ENCODE measurements around the gene FBXW4. TPM values are rescaled to one million over a fixed set of nuclear protein-coding genes. Genes with fewer than 3 reads are reported as not detected.

The FBXW4 gene
- total RNA-seq, 4 donors from 2014 or later, result 45.1 to 94.7 (median 64.3) TPM

DNA sequence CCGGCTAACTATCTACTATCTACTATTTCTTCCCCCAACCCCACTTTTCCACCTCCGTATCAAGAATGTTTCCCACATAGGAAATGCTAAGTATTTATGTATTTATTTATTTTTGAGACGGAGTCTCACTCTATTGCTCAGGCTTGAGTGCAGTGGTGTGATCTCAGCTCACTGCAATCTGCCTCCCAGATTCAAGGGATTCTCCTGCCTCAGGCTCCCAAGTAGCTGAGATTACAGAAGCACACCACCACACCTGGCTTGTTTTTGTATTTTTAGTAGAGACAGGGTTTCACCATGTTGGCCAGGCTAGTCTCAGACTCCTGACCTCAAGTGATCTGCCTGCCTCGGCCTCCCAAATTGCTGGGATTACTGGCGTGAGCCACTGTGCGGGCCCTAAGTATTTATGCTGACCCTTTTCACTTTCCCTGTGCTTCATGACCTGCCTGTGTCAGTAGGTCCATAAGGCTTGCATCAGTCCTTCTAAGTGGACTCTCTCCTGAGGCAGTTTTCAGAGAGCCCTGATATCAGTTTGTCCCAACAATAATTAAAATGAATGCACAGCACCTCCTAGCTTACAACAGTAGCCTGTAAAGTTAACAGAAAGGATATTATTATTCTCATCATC is 25.7 kb upstream of the FBXW4 start:
- no peaks in the 10 kb centered on the region for H3K4me1 ChIP-seq
- no peak for TF ChIP-seq POLR2A (IDR thresholded peaks at IDR 0.05)
- TF ChIP-seq, protein P1, sequence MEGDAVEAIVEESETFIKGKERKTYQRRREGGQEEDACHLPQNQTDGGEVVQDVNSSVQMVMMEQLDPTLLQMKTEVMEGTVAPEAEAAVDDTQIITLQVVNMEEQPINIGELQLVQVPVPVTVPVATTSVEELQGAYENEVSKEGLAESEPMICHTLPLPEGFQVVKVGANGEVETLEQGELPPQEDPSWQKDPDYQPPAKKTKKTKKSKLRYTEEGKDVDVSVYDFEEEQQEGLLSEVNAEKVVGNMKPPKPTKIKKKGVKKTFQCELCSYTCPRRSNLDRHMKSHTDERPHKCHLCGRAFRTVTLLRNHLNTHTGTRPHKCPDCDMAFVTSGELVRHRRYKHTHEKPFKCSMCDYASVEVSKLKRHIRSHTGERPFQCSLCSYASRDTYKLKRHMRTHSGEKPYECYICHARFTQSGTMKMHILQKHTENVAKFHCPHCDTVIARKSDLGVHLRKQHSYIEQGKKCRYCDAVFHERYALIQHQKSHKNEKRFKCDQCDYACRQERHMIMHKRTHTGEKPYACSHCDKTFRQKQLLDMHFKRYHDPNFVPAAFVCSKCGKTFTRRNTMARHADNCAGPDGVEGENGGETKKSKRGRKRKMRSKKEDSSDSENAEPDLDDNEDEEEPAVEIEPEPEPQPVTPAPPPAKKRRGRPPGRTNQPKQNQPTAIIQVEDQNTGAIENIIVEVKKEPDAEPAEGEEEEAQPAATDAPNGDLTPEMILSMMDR (IDR thresholded peaks at IDR 0.05), result no peak
- H3K36me3 ChIP-seq, result no peaks in the 10 kb centered on the region
- H3K9me3 ChIP-seq, result no peaks in the 10 kb centered on the region
- H3K27ac ChIP-seq, result no peak overlapping the region
- intact Hi-C loops (cut with DNase I; ENCODE audit: low total_unique reads), result no loop called here
- no peak overlapping the region for H3K4me3 ChIP-seq
- no peak for DNase-seq
- H3K27me3 ChIP-seq, result no peaks in the 10 kb centered on the region

DNA sequence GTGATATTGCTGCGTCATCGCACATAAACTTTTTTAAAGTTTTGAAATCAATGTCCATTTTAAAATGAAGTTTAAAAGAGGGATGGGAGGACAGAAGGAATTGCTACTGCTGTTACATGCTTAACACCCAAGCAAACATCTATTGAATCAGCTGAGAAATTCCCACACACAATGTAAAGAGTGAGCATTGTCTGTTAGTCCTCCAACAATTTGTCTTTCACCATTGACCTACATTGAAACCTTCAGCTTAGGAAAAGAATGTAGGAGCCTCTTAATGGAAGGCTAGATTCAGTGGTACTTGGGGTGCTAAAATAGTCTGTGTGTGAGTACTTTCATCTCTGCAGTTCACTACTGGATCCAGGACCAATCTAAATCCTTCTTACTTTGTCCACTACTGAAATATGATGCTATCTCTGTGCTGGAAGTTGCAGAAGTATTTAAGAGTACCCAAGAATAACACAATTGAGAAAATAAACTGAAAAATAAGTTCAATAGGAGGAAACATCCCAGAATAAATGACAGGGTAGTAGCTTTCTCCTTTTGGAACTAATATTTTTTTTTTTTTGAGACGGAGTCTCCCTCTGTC is 23.8 kb upstream of the FBXW4 start:
- Histone ChIP-seq H3K36me3 (no peaks in the 10 kb centered on the region), H3K4me1 (no peaks in the 10 kb centered on the region), H3K27me3 (no peaks in the 10 kb centered on the region), H3K27ac (no peak overlapping the region), H3K4me3 (no peak overlapping the region), H3K9me3 (no peaks in the 10 kb centered on the region)
- intact Hi-C loops (cut with DNase I; ENCODE audit: low total_unique reads), result no loop called here
- TF ChIP-seq, protein P1 (IDR thresholded peaks at IDR 0.05), result no peak
- no peak for TF ChIP-seq POLR2A (IDR thresholded peaks at IDR 0.05)
- DNase-seq, result no peak

DNA sequence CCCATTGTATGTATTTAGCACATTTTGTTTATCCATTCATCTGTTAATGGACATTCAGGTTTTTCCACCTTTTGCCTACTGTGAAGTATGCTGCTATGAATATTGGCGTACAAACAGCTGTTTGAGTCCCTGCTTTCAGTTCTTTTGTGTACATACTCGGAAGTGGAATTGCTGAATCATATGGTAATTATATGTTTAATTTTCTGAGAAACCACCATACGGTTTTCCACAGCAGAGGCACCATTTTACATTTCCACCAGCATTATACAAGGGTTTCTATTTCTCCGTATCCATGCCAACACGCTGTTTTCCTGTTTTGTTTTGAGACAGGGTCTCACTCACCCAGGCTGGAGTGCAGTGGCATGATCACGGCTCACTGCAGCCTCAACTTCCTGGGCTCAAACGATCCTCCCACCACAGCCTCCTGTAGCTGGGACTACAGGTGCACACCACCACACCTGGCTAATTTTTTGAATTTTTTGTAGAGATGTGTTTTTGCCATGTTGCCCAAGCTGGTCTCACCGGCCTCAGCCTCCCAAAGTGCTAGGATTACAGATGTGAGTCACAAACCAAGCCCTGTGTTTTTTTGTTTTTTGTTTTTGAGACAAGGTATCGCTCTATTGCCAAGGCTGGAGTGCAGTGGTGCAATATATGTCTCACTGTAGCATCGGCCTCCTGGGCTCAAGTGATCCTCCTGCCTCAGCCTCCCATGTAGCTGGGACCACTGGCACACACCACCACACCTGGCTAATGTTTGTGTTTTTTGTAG is 22.1 kb upstream of the FBXW4 start:
- Histone ChIP-seq H3K9me3 (no peaks in the 10 kb centered on the region), H3K27ac (no peak overlapping the region), H3K4me1 (no peaks in the 10 kb centered on the region), H3K27me3 (no peaks in the 10 kb centered on the region), H3K36me3 (no peaks in the 10 kb centered on the region), H3K4me3 (no peak overlapping the region)
- DNase-seq, result no peak
- intact Hi-C loops (cut with DNase I; ENCODE audit: low total_unique reads), result no loop called here
- TF ChIP-seq POLR2A (IDR thresholded peaks at IDR 0.05), result no peak

DNA sequence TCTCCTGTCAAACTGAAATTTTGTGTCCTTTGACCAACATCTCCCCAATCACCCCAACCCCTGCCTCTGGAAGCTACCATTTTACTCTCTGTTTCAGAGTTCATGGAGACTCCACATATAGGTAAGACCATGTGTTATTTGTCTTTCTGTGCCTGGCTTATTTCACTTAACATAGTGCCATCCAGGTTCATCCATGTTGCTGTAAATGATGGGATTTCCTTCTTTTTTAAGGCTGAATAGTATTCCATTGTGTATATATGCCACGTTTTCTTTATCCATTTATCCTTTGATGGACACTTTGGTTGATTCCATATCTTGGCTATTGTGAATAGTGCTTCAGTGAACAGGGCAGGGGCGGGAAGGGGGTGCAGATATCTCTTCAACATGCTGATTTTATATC is 18.0 kb upstream of the FBXW4 start:
- intact Hi-C loops (cut with DNase I; ENCODE audit: low total_unique reads), result no loop called here

DNA sequence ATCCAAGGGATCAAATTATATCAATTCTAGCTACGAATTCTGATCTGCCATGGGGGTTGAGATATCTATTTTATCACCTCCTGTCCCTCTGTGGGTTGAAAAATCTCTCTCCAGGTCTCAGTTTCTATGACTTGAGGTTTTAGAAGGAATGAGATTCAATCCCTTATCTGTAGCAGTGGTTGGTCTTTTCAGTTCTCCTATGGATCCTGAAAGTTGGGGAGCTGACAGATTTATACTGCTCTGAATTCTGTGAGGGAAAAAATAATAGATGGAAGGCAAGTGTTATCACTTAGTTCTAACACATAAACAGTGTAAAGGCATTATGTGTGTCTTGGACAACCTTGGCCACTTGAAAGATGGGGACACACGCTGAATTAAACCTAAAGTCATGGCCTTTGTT is 15.8 kb upstream of the FBXW4 start:
- TF ChIP-seq, protein P1 (IDR thresholded peaks at IDR 0.05), result no peak
- no peak for TF ChIP-seq POLR2A (IDR thresholded peaks at IDR 0.05)
- intact Hi-C loops (cut with DNase I; ENCODE audit: low total_unique reads), result no loop called here
- no peak for DNase-seq
- Histone ChIP-seq H3K4me1 (no peaks in the 10 kb centered on the region), H3K9me3 (no peaks in the 10 kb centered on the region), H3K36me3 (no peaks in the 10 kb centered on the region), H3K4me3 (no peak overlapping the region), H3K27me3 (peaks cover 0 to 11% of the 10 kb centered on the region in 2 donors), H3K27ac (no peak overlapping the region)

More for the DNA sequence above, 18.0 kb upstream of the FBXW4 start:
- Histone ChIP-seq H3K4me1 (no peaks in the 10 kb centered on the region), H3K27ac (no peak overlapping the region), H3K36me3 (no peaks in the 10 kb centered on the region), H3K27me3 (peaks cover 0 to 11% of the 10 kb centered on the region in 2 donors), H3K4me3 (no peak overlapping the region), H3K9me3 (no peaks in the 10 kb centered on the region)
- no peak for TF ChIP-seq POLR2A (IDR thresholded peaks at IDR 0.05)
- TF ChIP-seq, protein P1 (IDR thresholded peaks at IDR 0.05), result no peak
- DNase-seq, result no peak

All from uterus (tissue), 4 donors.